Measurements from ENCODE around the gene BTRC. TPM values are rescaled to one million over a fixed set of nuclear protein-coding genes. Genes with fewer than 3 reads are reported as not detected.

Gene BTRC
- total and polyA plus RNA-seq, 2 donors (not counting 3 experiments of a cell fraction or from before 2014, with no cell fraction given): 11.6 to 18.5 TPM

DNA sequence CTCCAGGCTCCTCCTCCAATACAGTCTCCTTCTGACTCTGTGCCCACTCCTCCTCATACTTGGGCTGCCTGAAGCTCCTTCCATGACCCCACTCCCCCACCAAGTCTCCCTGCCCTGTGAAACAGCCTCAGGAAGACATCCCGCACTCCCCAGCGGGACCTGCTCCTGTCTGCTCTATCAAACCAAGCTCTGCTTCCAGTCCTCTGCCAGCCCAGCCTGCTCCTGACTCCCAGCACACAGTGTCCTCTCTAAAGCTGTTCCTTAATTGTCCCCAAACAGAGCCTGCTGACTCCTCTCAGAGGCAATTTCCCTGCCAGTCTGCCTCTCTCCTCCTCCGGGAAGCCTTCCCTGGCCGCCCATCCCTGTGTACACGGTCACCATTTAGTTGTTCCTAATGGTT, 224.2 kb downstream of the BTRC start:
- DNase-seq (ENCODE audit: low read depth, low spot score) (no peak), FAIRE-seq (no peak)
- no peaks in the 10 kb centered on the region for H3K4me1 ChIP-seq (ENCODE audit: control insufficient read depth, extremely low read depth, insufficient read depth, low read length)
- TF ChIP-seq, protein P1, sequence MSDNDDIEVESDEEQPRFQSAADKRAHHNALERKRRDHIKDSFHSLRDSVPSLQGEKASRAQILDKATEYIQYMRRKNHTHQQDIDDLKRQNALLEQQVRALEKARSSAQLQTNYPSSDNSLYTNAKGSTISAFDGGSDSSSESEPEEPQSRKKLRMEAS (IDR thresholded peaks at IDR 0.05; ENCODE audit: insufficient read depth, insufficient read length): no peak
- no peak for TF ChIP-seq FOS (IDR thresholded peaks at IDR 0.05; ENCODE audit: borderline replicate concordance, insufficient read depth, low read length)
- TF ChIP-seq POLR2AphosphoS5 (IDR thresholded peaks at IDR 0.05; ENCODE audit: insufficient read depth, low read depth, low read length): no peak
- no peak for TF ChIP-seq GATA2 (IDR thresholded peaks at IDR 0.05; ENCODE audit: insufficient read depth, insufficient read length, low read depth, low read length)
- TF ChIP-seq MYC (IDR thresholded peaks at IDR 0.05; ENCODE audit: low read depth, low read length): no peak
- no peak for TF ChIP-seq POLR2A (IDR thresholded peaks at IDR 0.05; ENCODE audit: low read depth, low read length)
- TF ChIP-seq JUN (IDR thresholded peaks at IDR 0.05; ENCODE audit: borderline replicate concordance, insufficient read depth, insufficient read length, low read depth): no peak
- TF ChIP-seq, protein P2, sequence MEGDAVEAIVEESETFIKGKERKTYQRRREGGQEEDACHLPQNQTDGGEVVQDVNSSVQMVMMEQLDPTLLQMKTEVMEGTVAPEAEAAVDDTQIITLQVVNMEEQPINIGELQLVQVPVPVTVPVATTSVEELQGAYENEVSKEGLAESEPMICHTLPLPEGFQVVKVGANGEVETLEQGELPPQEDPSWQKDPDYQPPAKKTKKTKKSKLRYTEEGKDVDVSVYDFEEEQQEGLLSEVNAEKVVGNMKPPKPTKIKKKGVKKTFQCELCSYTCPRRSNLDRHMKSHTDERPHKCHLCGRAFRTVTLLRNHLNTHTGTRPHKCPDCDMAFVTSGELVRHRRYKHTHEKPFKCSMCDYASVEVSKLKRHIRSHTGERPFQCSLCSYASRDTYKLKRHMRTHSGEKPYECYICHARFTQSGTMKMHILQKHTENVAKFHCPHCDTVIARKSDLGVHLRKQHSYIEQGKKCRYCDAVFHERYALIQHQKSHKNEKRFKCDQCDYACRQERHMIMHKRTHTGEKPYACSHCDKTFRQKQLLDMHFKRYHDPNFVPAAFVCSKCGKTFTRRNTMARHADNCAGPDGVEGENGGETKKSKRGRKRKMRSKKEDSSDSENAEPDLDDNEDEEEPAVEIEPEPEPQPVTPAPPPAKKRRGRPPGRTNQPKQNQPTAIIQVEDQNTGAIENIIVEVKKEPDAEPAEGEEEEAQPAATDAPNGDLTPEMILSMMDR (IDR thresholded peaks at IDR 0.05; ENCODE audit: extremely low read depth in 1 of 2, insufficient read depth in 1 of 2, low read depth in 1 of 2, low read length in 2 of 2): no peak
- no peak for TF ChIP-seq EZH2 (IDR thresholded peaks at IDR 0.05; ENCODE audit: borderline replicate concordance, low read depth, low read length, severe bottlenecking)
- H3K27ac ChIP-seq (ENCODE audit: insufficient read depth, low read depth, low read length): no peak overlapping the region
- no peaks in the 10 kb centered on the region for H3K9me3 ChIP-seq (replicated peaks; ENCODE audit: control insufficient read depth, insufficient read depth, low read length)
- intact Hi-C loops (cut with micrococcal nuclease): no loop called here
- ChIA-PET CTCF (interaction anchor here (1.1 kb wide), 1 partner anchor 135 kb away, joined by 4 read pairs; no protein-coding TSS in a partner anchor), POLR2A (no interaction called here)
- no TSS peak for BruUV-seq (replicated peaks)
- H3K79me2 ChIP-seq (ENCODE audit: control insufficient read depth, insufficient read depth, low read length): no peaks in the 10 kb centered on the region
- no peak overlapping the region for H2AFZ ChIP-seq (ENCODE audit: low read depth, low read length)
- no peaks in the 10 kb centered on the region for H3K9me1 ChIP-seq (replicated peaks; ENCODE audit: control insufficient read depth, extremely low read depth, insufficient read depth, low read length)
- H3K4me2 ChIP-seq (ENCODE audit: insufficient read depth, low read length): no peak overlapping the region
- H3K36me3 ChIP-seq (ENCODE audit: control insufficient read depth in 2 of 2, extremely low read depth in 1 of 2, insufficient read depth in 2 of 2, low read length in 2 of 2): peaks cover 2 to 6% of the 10 kb centered on the region in 2 experiments
- H4K20me1 ChIP-seq (replicated peaks; ENCODE audit: control insufficient read depth, extremely low read depth, insufficient read depth, low read length): no peaks in the 10 kb centered on the region
- dilution Hi-C loops (cut with MboI; ENCODE audit: extremely low pct_ligation_motif_present, low sequenced_read_pairs): no loop called here
- no peaks in the 10 kb centered on the region for H3K27me3 ChIP-seq (ENCODE audit: control insufficient read depth in 2 of 2, insufficient read depth in 2 of 2, low read length in 2 of 2)
- H3K9ac ChIP-seq (replicated peaks; ENCODE audit: extremely low read depth, insufficient read depth, low read length): no peak overlapping the region
- H3K4me3 ChIP-seq (replicated peaks in 1 of 3; ENCODE audit: insufficient read depth in 1 of 3, low read depth in 1 of 3, low read length in 3 of 3): no peak overlapping the region
